H9 (cell line): ENCODE data around the gene ARHGAP15. TPM values are rescaled to one million over a fixed set of nuclear protein-coding genes. Genes with fewer than 3 reads are reported as not detected.

Experiments
- DNase-seq: peaks from one replicate; pipeline ENCODE4 v3.0.0-alpha.2; 2017
- H2AFZ ChIP-seq: one replicate; pipeline ENCODE4 v1.6.1; 2013; ENCODE audit warnings: mild to moderate bottlenecking, low read length, control low read depth, moderate library complexity
- H2AK5ac ChIP-seq: 2 replicates; pipeline ENCODE4 v1.6.1; 2013; ENCODE audit warnings: low read length, control low read depth, mixed read lengths; ENCODE audit not compliant: insufficient read length
- H2BK120ac ChIP-seq: one replicate; pipeline ENCODE4 v1.6.1; 2013; ENCODE audit warnings: low read depth, mild to moderate bottlenecking, low read length, control low read depth, inconsistent platforms; ENCODE audit not compliant: poor library complexity, severe bottlenecking
- H2BK12ac ChIP-seq: 2 replicates; pipeline ENCODE4 v1.6.1; 2013; ENCODE audit warnings: low read length, control low read depth, mixed read lengths, low read depth; ENCODE audit not compliant: insufficient read length
- H2BK15ac ChIP-seq: 2 replicates; pipeline ENCODE4 v1.6.1; 2013; ENCODE audit warnings: low read depth, low read length, control low read depth
- H2BK20ac ChIP-seq: one replicate; pipeline ENCODE4 v1.6.1; 2013; ENCODE audit warnings: low read depth, mild to moderate bottlenecking, low read length, control low read depth, inconsistent platforms; ENCODE audit not compliant: poor library complexity, severe bottlenecking
- H2BK5ac ChIP-seq: 2 replicates; pipeline ENCODE4 v1.6.1; 2013; ENCODE audit warnings: low read length, control low read depth, mixed read lengths; ENCODE audit not compliant: insufficient read length
- H3K14ac ChIP-seq: 2 replicates; pipeline ENCODE4 v1.6.1; 2013; ENCODE audit warnings: low read length, control low read depth; ENCODE audit not compliant: insufficient read depth
- H3K18ac ChIP-seq: 2 replicates; pipeline ENCODE4 v1.6.1; 2013; ENCODE audit warnings: low read depth, mild to moderate bottlenecking, mixed read lengths, low read length, control low read depth; ENCODE audit not compliant: insufficient read length
- H3K23ac ChIP-seq: 2 replicates; pipeline ENCODE4 v1.6.1; 2013; ENCODE audit warnings: low read length, control low read depth, mixed read lengths, low read depth; ENCODE audit not compliant: insufficient read length
- H3K23me2 ChIP-seq: 2 replicates; pipeline ENCODE4 v1.6.1; 2013; ENCODE audit warnings: low read depth, mild to moderate bottlenecking, mixed read lengths, low read length, control low read depth; ENCODE audit not compliant: insufficient read length, poor library complexity, severe bottlenecking
- H3K27ac ChIP-seq: 2 replicates; pipeline ENCODE4 v1.5.1; 2013; ENCODE audit warnings: low read length, control low read depth, mixed read lengths, low read depth; ENCODE audit not compliant: insufficient read length
- H3K27me3 ChIP-seq: 2 replicates; pipeline ENCODE4 v1.6.1; 2013; ENCODE audit warnings: low read length, control low read depth, inconsistent platforms; ENCODE audit not compliant: insufficient read depth
- H3K4ac ChIP-seq: 2 replicates; pipeline ENCODE4 v1.6.1; 2013; ENCODE audit warnings: low read depth, mild to moderate bottlenecking, control low read depth, inconsistent platforms, low read length, moderate library complexity
- H3K4me1 ChIP-seq: 2 replicates; pipeline ENCODE4 v1.6.1; 2013; ENCODE audit warnings: low read length, control low read depth, inconsistent platforms; ENCODE audit not compliant: insufficient read depth
- H3K4me2 ChIP-seq: 2 replicates; pipeline ENCODE4 v1.6.1; 2013; ENCODE audit warnings: low read length, control low read depth, mixed read lengths; ENCODE audit not compliant: insufficient read length, insufficient read depth
- H3K56ac ChIP-seq: 2 replicates; pipeline ENCODE4 v1.6.1; 2013; ENCODE audit warnings: low read depth, mild to moderate bottlenecking, mixed read lengths, low read length, control low read depth; ENCODE audit not compliant: insufficient read length
- H3K79me1 ChIP-seq: 2 replicates; pipeline ENCODE4 v1.6.1; 2013; ENCODE audit warnings: low read depth, mild to moderate bottlenecking, moderate library complexity, low read length, control low read depth, inconsistent platforms; ENCODE audit not compliant: insufficient read depth, poor library complexity, severe bottlenecking
- H3K79me2 ChIP-seq: 2 replicates; pipeline ENCODE4 v1.6.1; 2013; ENCODE audit warnings: low read length, control low read depth, inconsistent platforms; ENCODE audit not compliant: insufficient read depth
- H3K9ac ChIP-seq: 2 replicates; pipeline ENCODE4 v1.6.1; 2013; ENCODE audit warnings: low read length, control low read depth, mixed read lengths; ENCODE audit not compliant: insufficient read length; ENCODE audit errors: extremely low read depth
- H3K9me3 ChIP-seq: one replicate; pipeline ENCODE4 v1.6.1; 2013; ENCODE audit warnings: low read depth, low read length, inconsistent platforms; ENCODE audit not compliant: control insufficient read depth
- H3T11ph ChIP-seq: one replicate; pipeline ENCODE4 v1.6.1; 2013; ENCODE audit warnings: mild to moderate bottlenecking, low read length, control low read depth, inconsistent platforms
- H4K20me1 ChIP-seq: one replicate; pipeline ENCODE4 v1.6.1; 2013; ENCODE audit not compliant: control insufficient read depth, insufficient read length, insufficient read depth
- H4K5ac ChIP-seq: 2 replicates; pipeline ENCODE4 v1.6.1; 2013; ENCODE audit warnings: low read depth, mild to moderate bottlenecking, mixed read lengths, low read length, control low read depth; ENCODE audit not compliant: insufficient read length
- H4K8ac ChIP-seq: replicated peaks from 2 replicates; pipeline ENCODE4 v1.6.1; 2013; ENCODE audit warnings: low read length, control low read depth, mixed read lengths, low read depth; ENCODE audit not compliant: insufficient read length
- H4K91ac ChIP-seq: 2 replicates; pipeline ENCODE4 v1.6.1; 2013; ENCODE audit warnings: low read depth, mild to moderate bottlenecking, moderate library complexity, mixed read lengths, low read length, control low read depth; ENCODE audit not compliant: insufficient read length
- H3K27ac Mint-ChIP-seq, 3 experiments: 2 replicates in 2 of 3; 3 replicates in 1 of 3; pipeline ENCODE4 v1.8.0; 2020 to 2021; ENCODE audit warnings: mixed read lengths in 3 of 3, mild to moderate bottlenecking in 1 of 3, moderate library complexity in 1 of 3
- H3K27me3 Mint-ChIP-seq: 2 replicates; pipeline ENCODE4 v1.8.0; 2021; ENCODE audit warnings: low read depth, mild to moderate bottlenecking, moderate library complexity, mixed read lengths
- H3K36me3 Mint-ChIP-seq, 3 experiments: 2 replicates in 2 of 3; 3 replicates in 1 of 3; pipeline ENCODE4 v1.8.0; 2020 to 2021; ENCODE audit warnings: low read depth in 3 of 3, mixed read lengths in 3 of 3; ENCODE audit not compliant: insufficient read depth in 1 of 3
- H3K4me1 Mint-ChIP-seq, 2 experiments: 2 replicates each; pipeline ENCODE4 v1.8.0; 2020; ENCODE audit warnings: mixed read lengths in 2 of 2
- H3K4me3 Mint-ChIP-seq, 2 experiments: 2 replicates in 1 of 2; 3 replicates in 1 of 2; pipeline ENCODE4 v1.8.0; 2020 to 2021; ENCODE audit warnings: mild to moderate bottlenecking in 2 of 2, mixed read lengths in 2 of 2, moderate library complexity in 1 of 2
- H3K9me3 Mint-ChIP-seq, 2 experiments: 2 replicates in 1 of 2; 3 replicates in 1 of 2; pipeline ENCODE4 v1.8.0; 2020; ENCODE audit warnings: mild to moderate bottlenecking in 2 of 2, mixed read lengths in 2 of 2, moderate library complexity in 1 of 2
- WGBS: extraction: QIAGEN DNeasy Blood & Tissue Kit; methylation state at CpG from one replicate; pipeline ENCODE4 v1.1.7; 2013; ENCODE audit warnings: missing lambda C conversion rate, low lambda C conversion rate, mixed read lengths; ENCODE audit not compliant: insufficient read length; ENCODE audit errors: extremely low coverage; 5-methylcytosine and 5-hydroxymethylcytosine counted together
- total RNA-seq: library from RNA; stranded (reverse); gene quantifications from 2 replicates; pipeline ENCODE4 v1.2.1, GENCODE V29; 2021
- TF ChIP-seq, protein P1 (sequence below): fragments of 200-600 bp; sonication (generic); conservative IDR thresholded peaks from 3 replicates; pipeline ENCODE4 v1.8.0; 2021; ENCODE audit warnings: antibody characterized with exemption, mild to moderate bottlenecking

Gene ARHGAP15
- total RNA-seq, 1 experiment from 2014 or later, result not detected

DNA sequence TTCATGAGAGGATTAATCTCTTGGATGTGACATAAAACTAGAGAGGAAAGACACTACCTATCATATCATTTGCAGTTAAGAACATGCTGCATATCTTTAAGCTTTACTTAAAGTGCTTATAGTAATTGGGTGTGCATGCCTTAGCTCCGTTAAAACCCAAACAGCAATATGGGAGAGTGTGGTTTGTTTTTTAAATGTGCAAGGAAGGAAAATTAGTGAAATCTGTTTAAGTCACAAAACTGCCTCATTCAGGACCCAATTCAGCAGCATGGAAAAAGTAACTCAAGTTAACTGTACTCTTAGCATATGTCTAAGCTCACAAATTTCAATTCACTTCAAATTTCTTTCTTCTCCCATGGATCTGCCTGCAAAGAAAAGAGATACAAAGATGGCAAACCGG, 182.2 kb downstream of the ARHGAP15 start:
- Histone ChIP-seq H3K14ac (no peak overlapping the region), H4K8ac (no peak overlapping the region), H3K27ac (no peak overlapping the region), H3K4ac (no peak overlapping the region), H3K23ac (no peak overlapping the region), H3K9me3 (no peaks in the 10 kb centered on the region), H2BK120ac (no peak overlapping the region), H2BK20ac (no peak overlapping the region), H4K5ac (no peak overlapping the region), H4K91ac (no peak overlapping the region), H3K4me1 (no peaks in the 10 kb centered on the region), H3K56ac (no peak overlapping the region), H3K27me3 (no peaks in the 10 kb centered on the region), H3K18ac (no peak overlapping the region), H3K9ac (no peak overlapping the region), H3K23me2 (no peaks in the 10 kb centered on the region), H3T11ph (no peak overlapping the region), H2AK5ac (no peak overlapping the region), H3K4me2 (no peak overlapping the region), H3K79me2 (no peaks in the 10 kb centered on the region), H2BK12ac (no peak overlapping the region), H2BK5ac (no peak overlapping the region), H2AFZ (no peak overlapping the region), H3K79me1 (no peaks in the 10 kb centered on the region), H4K20me1 (no peaks in the 10 kb centered on the region), H2BK15ac (no peak overlapping the region)
- H3K36me3 Mint-ChIP-seq, result no peaks in the 10 kb centered on the region
- no peaks in the 10 kb centered on the region for H3K9me3 Mint-ChIP-seq
- no peak overlapping the region; a peak in 1 of 7 replicates for H3K27ac Mint-ChIP-seq
- H3K4me1 Mint-ChIP-seq, result no peaks in the 10 kb centered on the region
- H3K4me3 Mint-ChIP-seq, result no peak overlapping the region
- H3K27me3 Mint-ChIP-seq, result no peaks in the 10 kb centered on the region
- TF ChIP-seq, protein P1, sequence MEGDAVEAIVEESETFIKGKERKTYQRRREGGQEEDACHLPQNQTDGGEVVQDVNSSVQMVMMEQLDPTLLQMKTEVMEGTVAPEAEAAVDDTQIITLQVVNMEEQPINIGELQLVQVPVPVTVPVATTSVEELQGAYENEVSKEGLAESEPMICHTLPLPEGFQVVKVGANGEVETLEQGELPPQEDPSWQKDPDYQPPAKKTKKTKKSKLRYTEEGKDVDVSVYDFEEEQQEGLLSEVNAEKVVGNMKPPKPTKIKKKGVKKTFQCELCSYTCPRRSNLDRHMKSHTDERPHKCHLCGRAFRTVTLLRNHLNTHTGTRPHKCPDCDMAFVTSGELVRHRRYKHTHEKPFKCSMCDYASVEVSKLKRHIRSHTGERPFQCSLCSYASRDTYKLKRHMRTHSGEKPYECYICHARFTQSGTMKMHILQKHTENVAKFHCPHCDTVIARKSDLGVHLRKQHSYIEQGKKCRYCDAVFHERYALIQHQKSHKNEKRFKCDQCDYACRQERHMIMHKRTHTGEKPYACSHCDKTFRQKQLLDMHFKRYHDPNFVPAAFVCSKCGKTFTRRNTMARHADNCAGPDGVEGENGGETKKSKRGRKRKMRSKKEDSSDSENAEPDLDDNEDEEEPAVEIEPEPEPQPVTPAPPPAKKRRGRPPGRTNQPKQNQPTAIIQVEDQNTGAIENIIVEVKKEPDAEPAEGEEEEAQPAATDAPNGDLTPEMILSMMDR, result no peak
- WGBS, result no CpG with 5 or more reads among the region's 2 CpGs
- DNase-seq, result no peak
